ENCODE data around the gene AARSD1.

DNA sequence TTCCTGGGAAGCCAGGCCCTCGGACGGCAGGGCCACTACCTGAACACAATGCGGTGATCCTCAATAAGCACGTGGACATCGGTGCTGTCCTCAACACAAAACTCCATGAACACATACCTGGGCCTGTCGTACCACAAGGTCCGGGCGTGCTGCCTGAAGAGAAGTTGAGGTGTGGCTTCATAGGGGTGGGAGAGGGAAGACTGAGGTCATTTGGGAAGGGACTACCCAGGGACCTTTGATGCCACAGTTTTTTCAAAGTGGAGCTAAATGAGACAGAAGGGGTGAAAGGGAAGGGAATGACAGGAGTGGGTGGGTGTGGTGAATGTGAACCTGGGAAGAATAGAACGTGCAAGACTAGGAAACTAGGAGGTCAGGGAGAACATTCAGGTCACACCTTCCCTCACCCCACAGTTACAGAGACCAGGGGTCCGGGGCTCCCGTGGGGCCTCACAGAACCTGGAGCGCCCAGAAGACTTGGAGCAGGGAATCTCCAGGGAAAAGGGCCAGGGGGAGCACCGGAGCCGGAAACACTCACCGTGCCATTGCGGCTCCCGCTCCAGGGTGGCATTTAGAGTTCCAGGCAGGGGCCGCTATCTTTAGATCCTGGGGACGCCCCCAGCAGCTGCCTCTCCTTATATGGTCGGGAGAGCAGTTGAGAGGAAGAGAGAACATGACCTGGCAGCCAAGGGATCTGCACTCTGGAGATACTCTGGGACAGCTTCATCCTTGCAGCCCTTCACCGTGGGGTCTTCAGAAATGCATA is 15.4 kb upstream of the AARSD1 start, which contains the start of gene PTGES3L:
- TF ChIP-seq, protein P1, sequence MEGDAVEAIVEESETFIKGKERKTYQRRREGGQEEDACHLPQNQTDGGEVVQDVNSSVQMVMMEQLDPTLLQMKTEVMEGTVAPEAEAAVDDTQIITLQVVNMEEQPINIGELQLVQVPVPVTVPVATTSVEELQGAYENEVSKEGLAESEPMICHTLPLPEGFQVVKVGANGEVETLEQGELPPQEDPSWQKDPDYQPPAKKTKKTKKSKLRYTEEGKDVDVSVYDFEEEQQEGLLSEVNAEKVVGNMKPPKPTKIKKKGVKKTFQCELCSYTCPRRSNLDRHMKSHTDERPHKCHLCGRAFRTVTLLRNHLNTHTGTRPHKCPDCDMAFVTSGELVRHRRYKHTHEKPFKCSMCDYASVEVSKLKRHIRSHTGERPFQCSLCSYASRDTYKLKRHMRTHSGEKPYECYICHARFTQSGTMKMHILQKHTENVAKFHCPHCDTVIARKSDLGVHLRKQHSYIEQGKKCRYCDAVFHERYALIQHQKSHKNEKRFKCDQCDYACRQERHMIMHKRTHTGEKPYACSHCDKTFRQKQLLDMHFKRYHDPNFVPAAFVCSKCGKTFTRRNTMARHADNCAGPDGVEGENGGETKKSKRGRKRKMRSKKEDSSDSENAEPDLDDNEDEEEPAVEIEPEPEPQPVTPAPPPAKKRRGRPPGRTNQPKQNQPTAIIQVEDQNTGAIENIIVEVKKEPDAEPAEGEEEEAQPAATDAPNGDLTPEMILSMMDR (IDR thresholded peaks at IDR 0.05; ENCODE audit: low read depth, low read length, poor library complexity, severe bottlenecking), result no peak
- no peak for TF ChIP-seq EZH2phosphoT487 (IDR thresholded peaks at IDR 0.05; ENCODE audit: borderline replicate concordance, low read length)
